Esophagus muscularis mucosa (tissue), 3 donors: ENCODE results near the gene AOX1.

Experiments used
- CTCF ChIP-seq, 3 experiments: fragments of 200-600 bp in 2 of 3; fragments of 450-650 bp in 1 of 3; sonication (generic) in 2 of 3; IDR thresholded peaks; one replicate each; pipeline ENCODE4 v1.5.1; 2017 to 2019; ENCODE audit warnings: antibody characterized with exemption in 3 of 3, mild to moderate bottlenecking in 2 of 3, moderate library complexity in 1 of 3
- POLR2A ChIP-seq: fragments of 450-650 bp; IDR thresholded peaks from one replicate; pipeline ENCODE4 v1.6.1; 2017; ENCODE audit warnings: antibody characterized with exemption, moderate library complexity, mild to moderate bottlenecking, low read depth

- TF ChIP-seq CTCF (IDR thresholded peaks at IDR 0.05) (no peak), POLR2A (no peak)
These were observed 83.5 kb downstream of the AOX1 start for GRCh38 chr2:200669308-200669707.
